Left renal pelvis (tissue), 4 donors: ENCODE data around the gene CPHXL2. TPM values are rescaled to one million over a fixed set of nuclear protein-coding genes. Genes with fewer than 3 reads are reported as not detected.

ENCODE experiments used
- DNase-seq, 4 donors: peaks; one replicate each; pipeline ENCODE4 v3.0.0-alpha.2; 2013; ENCODE audit warnings: low read depth in 4 of 4, low spot score in 3 of 4
- polyA plus RNA-seq, 4 donors: library from polyadenylated mRNA; unstranded; fragments of 120-200 nt; gene quantifications; one replicate each; pipeline ENCODE4 v1.2.1, GENCODE V29; 2013; ENCODE audit not compliant: insufficient read length in 4 of 4

Gene CPHXL2
- polyA plus RNA-seq, 4 donors = 0.15 to 0.19 TPM; not detected in 2

- no peak for DNase-seq
These were observed 32.4 kb downstream of the CPHXL2 start for GRCh38 chr16:75644240-75645012.

- no peak for DNase-seq
These were observed 36.2 kb downstream of the CPHXL2 start for GRCh38 chr16:75640598-75640997.

DNA sequence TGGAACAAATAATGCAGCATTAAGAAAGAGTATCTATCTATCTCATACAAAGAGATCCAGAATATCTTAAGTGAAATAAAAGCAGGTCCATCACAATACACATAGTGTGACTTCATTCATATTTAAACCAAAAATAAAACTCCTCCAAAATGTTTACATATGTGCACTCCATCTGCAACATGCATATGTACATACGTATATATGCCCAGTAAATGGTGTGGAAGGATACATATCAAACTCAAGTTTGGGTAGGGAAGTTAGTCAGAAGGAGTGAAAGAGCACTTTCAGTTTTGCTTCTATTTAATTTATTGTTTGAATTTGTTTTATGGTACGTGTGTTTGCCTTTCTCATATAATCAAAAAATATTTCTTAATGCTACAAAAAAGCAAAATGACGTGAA is 41.8 kb downstream of the CPHXL2 start:
- DNase-seq = no peak

DNA sequence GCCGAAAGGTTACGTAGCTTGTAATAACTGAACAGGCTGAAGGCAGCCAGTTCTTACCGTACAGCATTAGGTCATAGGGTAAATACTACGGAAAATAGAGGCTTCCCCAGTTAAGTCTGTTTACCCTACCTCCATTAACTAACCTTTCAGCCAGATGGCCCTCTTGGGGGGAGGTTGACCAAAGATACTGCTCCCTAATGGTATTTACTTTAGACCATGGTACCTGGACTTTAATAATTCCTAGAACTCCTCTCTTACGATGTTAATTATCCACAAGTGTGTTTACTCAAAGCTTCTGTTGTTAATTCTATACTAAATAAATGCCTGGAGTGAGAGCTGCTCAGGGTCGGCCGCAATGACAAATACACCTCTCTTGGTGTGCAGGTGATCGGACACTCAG is 44.0 kb downstream of the CPHXL2 start:
- no peak for DNase-seq

- no peak for DNase-seq
These were observed 46.8 kb downstream of the CPHXL2 start for GRCh38 chr16:75630052-75630451.

- DNase-seq = no peak
These were observed 47.7 kb downstream of the CPHXL2 start for GRCh38 chr16:75629132-75629531.

DNA sequence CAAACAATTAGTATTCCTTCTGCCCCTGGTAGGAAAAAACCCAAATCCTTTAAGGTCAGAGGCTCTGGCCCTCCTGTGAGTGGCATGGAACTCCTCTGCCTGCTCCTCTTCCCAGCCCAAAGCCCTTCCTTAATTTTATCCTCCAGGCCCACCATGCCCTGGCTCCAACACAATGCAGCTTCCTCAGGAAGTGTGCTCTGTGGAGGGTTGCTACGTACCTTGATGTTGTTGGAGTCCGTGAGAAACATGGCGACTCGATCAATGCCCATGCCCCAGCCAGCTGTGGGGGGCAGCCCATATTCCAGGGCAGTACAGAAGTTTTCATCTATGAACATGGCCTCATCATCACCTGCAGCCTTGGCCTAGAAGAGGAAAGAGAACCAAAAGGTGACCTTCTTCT is 48.5 kb downstream of the CPHXL2 start:
- DNase-seq = no peak

- no peak for DNase-seq
These were observed 49.0 kb downstream of the CPHXL2 start for GRCh38 chr16:75627851-75628250.

DNA sequence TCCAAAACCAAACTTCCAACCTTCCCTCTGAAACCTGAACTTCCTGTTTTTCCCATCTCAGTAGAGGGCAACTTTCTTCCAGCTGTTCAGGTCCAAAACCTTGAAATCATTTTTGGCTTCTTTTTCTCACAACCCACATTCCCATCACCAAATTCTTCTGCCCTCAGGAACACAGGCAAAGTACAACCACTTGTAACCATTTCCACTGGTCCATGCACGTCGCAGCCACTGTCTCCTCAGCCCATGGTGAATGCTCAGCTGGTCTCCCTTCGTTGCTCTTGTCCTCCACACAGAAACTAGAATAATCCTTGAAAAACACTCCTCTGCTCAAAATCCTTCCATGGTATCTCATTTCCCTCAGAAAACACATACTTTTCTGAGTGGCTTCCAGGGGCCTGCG is 50.0 kb downstream of the CPHXL2 start:
- no peak for DNase-seq

- no peak for DNase-seq
These were observed 51.9 kb downstream of the CPHXL2 start for GRCh38 chr16:75624921-75625334.

- peak; percentile 91 to 98 (median 96) for DNase-seq
These were observed 53.8 kb downstream of the CPHXL2 start, which contains the start of gene ADAT1 for GRCh38 chr16:75622761-75623605. Gene ADAT1 (minus strand): TSS chr16:75623281. CDS start chr16:75620799, 2,482 bp downstream.

DNA sequence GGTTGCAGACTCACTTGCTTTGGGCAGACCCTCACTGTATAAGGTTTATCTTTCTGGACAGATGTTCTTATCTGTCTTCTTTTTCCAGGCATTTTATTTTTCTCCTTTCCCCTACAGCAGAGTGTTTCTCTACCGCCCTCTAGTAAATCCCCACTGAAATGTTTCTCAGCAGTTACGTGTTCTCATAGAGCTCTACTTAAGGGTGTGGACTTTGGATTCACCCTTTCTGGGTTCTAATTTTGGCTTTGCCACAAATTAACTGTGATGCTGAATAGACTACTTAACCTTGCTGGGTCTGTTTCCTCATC is 55.7 kb downstream of the CPHXL2 start:
- DNase-seq = no peak

DNA sequence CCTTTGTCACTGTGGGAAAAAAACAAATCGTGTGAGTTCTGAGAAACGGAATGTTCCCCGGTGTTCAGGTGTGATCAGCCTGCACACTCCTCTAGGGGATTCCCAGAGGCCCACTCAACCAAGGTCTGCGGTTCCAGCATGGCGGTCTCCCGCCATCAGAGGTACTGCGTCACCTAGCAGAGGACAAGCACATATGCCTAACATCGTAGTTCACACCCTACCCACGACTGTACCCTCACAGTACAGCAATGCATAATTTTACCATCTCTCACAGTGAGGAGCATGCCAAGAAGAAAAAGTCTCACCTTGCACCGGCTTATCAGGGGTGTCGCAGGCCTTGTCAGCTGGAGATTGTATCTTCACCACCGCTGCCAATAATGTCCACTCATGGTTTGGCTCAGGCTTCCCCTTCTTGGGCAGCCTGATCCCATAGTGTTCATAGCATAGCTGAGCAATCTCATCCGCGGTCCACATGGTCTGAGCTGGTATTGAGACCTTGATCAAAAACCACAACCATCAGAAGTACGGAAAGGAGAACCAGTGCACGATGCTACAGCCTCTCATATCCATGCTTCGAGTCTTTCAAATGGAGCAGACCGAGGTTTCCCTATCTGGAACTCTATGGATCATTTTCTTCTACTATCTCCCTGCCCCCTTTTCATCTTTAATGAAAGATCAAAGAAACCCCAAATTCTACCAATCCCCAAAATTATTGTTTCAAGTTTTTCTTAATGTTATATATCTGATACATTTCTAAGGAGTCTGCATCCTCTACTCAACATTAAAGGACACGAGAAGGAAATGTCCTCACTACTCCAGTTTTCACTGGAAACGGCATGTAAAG is 56.3 kb downstream of the CPHXL2 start:
- DNase-seq = no peak

GRCh38 chr16:75618780-75619179 is 58.0 kb downstream of the CPHXL2 start:
- no peak for DNase-seq

GRCh38 chr16:75617121-75617520 is 59.7 kb downstream of the CPHXL2 start:
- DNase-seq = no peak

- no peak for DNase-seq
These were observed 60.2 kb downstream of the CPHXL2 start for GRCh38 chr16:75616521-75617010.

- DNase-seq = no peak
These were observed 61.2 kb downstream of the CPHXL2 start for GRCh38 chr16:75615619-75616018.

DNA sequence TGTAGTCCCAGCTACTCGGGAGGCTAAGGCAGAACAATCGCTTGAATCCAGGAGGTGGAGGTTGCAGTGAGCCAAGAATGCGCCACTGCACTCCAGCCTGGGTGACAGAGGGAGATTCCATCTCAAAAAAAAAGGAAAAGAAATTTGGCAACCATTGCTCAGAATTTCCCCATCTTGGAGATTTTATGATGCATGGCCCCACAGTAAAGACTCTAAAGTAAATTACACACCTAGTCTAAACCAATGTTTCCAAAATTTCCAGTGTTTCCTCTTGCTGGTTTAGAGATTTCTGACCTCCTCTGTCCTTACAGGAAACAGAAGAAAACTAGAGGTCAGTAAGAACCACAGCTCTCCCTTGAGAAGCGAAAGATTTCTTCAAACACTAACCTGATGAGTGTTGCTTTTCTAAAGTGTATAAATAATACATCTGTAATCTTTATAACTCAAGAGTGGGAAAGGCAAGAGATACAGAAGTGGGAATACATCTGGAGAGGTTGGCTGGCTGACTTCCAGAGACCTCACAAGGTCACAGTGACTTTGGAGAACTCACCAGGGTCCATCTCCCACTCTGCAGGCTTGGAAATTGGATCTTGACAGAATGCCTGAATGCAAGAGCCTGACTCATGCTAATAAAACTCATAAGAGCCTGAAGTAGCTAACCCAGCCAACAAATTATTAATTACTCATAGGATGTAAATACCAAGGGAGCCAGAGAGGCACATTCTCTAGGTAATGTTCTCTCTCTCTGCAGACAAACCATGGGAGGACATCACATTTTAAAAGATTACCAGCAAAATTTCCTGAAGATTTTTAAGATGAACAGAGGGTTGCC is 62.5 kb downstream of the CPHXL2 start:
- DNase-seq = no peak
